HepG2 (cell line): Measurements from ENCODE around the gene ELOVL2.

Experiments
- CTCF ChIP-seq: sonication (generic); formaldehyde crosslinking; IDR thresholded peaks from 2 replicates; pipeline ENCODE4 v1.5.0; 2020; ENCODE audit warnings: mild to moderate bottlenecking, missing genetic modification reagents, moderate library complexity
- FOSL2 ChIP-seq: sonication (generic); formaldehyde crosslinking; IDR thresholded peaks from 2 replicates; pipeline ENCODE4 v1.4.0; 2020; ENCODE audit warnings: missing genetic modification reagents
- GATAD1 ChIP-seq: IDR thresholded peaks from 2 replicates; pipeline ENCODE4 v1.6.1; 2016; ENCODE audit warnings: missing genetic modification reagents, missing compliant biosample characterization
- HNRNPUL1 ChIP-seq: fragments of 200-400 bp; formaldehyde crosslinking; IDR thresholded peaks from 2 replicates; pipeline ENCODE4 v1.6.1; 2017; ENCODE audit warnings: low read depth, mild to moderate bottlenecking, low read length, moderate library complexity
- NRL ChIP-seq: sonication (generic); formaldehyde crosslinking; IDR thresholded peaks from 2 replicates; pipeline ENCODE4 v1.5.0; 2020; ENCODE audit warnings: missing genetic modification reagents, mild to moderate bottlenecking, moderate library complexity, borderline replicate concordance
- PHF8 ChIP-seq: sonication (generic); formaldehyde crosslinking; IDR thresholded peaks from 2 replicates; pipeline ENCODE4 v1.5.0; 2020; ENCODE audit warnings: missing genetic modification reagents
- POLR2A ChIP-seq, 2 experiments: IDR thresholded peaks; 2 replicates each; pipeline ENCODE4 v1.6.1; 2011; ENCODE audit warnings: low read depth in 2 of 2, low read length in 2 of 2, mild to moderate bottlenecking in 1 of 2, moderate library complexity in 1 of 2; ENCODE audit not compliant: insufficient read depth in 1 of 2
- TOPORS ChIP-seq: sonication (generic); formaldehyde crosslinking; IDR thresholded peaks from 2 replicates; pipeline ENCODE4 v1.8.0; 2023; ENCODE audit warnings: mild to moderate bottlenecking, missing genetic modification reagents
- ZBTB49 ChIP-seq: sonication (generic); formaldehyde crosslinking; IDR thresholded peaks from 2 replicates; pipeline ENCODE4 v1.4.0; 2020; ENCODE audit warnings: missing genetic modification reagents, borderline replicate concordance
- ZNF850 ChIP-seq: sonication (generic); formaldehyde crosslinking; conservative IDR thresholded peaks from 2 replicates; pipeline ENCODE4 v1.9.0; 2021; ENCODE audit warnings: mild to moderate bottlenecking, missing genetic modification reagents
- TF ChIP-seq, protein P1 (sequence below): sonication (generic); formaldehyde crosslinking; IDR thresholded peaks from 2 replicates; pipeline ENCODE4 v1.5.0; 2020; ENCODE audit warnings: mild to moderate bottlenecking, missing genetic modification reagents

DNA sequence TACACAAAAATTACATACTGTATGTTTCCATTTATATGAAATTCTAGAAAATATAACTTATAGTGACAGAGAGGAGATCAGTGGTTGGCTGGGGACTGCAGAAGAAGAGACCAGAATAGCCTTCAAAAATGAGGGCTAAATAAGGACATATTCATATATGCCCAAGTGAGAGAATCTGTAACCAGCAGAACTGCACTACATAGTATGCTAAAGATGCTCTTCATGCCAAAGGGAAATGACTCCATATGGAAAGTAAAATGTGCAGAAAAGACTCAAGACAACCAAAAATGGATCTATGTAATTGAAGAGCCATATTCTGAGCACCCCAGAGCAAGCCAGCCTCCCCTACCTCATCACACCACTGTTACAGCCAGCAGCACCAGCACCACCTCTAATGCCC lies 29.0 kb downstream of the ELOVL2 start:
- TF ChIP-seq PHF8 (CRISPR knock-in tag) (no peak), POLR2A (IDR thresholded peaks at IDR 0.05; ENCODE audit: insufficient read depth in 1 of 2, low read depth in 2 of 2, low read length in 2 of 2) (no peak), NRL (no peak), FOSL2 (CRISPR knock-in tag) (no peak), ZBTB49 (no peak), ZNF850 (CRISPR knock-in tag) (no peak), HNRNPUL1 (no peak), GATAD1 (CRISPR knock-in tag) (no peak), TOPORS (CRISPR knock-in tag) (no peak), CTCF (CRISPR knock-in tag) (no peak)
- TF ChIP-seq, protein P1, sequence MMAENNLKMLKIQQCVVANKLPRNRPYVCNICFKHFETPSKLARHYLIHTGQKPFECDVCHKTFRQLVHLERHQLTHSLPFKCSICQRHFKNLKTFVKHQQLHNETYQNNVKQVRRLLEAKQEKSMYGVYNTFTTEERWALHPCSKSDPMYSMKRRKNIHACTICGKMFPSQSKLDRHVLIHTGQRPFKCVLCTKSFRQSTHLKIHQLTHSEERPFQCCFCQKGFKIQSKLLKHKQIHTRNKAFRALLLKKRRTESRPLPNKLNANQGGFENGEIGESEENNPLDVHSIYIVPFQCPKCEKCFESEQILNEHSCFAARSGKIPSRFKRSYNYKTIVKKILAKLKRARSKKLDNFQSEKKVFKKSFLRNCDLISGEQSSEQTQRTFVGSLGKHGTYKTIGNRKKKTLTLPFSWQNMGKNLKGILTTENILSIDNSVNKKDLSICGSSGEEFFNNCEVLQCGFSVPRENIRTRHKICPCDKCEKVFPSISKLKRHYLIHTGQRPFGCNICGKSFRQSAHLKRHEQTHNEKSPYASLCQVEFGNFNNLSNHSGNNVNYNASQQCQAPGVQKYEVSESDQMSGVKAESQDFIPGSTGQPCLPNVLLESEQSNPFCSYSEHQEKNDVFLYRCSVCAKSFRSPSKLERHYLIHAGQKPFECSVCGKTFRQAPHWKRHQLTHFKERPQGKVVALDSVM: no peak
